GM12873 (cell line): ENCODE data around the gene GRB2.

Experiments
- CTCF ChIP-seq: IDR thresholded peaks from 2 replicates; pipeline ENCODE4 v1.5.1; 2012; ENCODE audit warnings: low read depth, mild to moderate bottlenecking, moderate library complexity, low read length, control low read depth; ENCODE audit not compliant: insufficient read depth; ENCODE audit errors: missing control alignments

GRB2 gene

GRCh38 chr17:75380315-75380714 lies 25.2 kb downstream of the GRB2 start:
- TF ChIP-seq CTCF = no peak

- no peak for TF ChIP-seq CTCF
These were observed 32.2 kb downstream of the GRB2 start for GRCh38 chr17:75373280-75373679.

- no peak for TF ChIP-seq CTCF
These were observed 33.5 kb downstream of the GRB2 start for GRCh38 chr17:75371981-75372380.

GRCh38 chr17:75371339-75371738 lies 34.1 kb downstream of the GRB2 start:
- no peak for TF ChIP-seq CTCF

GRCh38 chr17:75370286-75370915 lies 35.1 kb downstream of the GRB2 start:
- no peak for TF ChIP-seq CTCF

- TF ChIP-seq CTCF = no peak
These were observed 38.2 kb downstream of the GRB2 start for GRCh38 chr17:75367312-75367711.

GRCh38 chr17:75366432-75366831 lies 39.0 kb downstream of the GRB2 start:
- TF ChIP-seq CTCF = no peak
